ENCODE data around the gene KIF2A.
"Not testable (repeated sequence)": the region's sequence is repeated elsewhere in the genome, so short reads cannot be mapped to it uniquely, and the experiment has no call there.

KIF2A gene

GRCh38 chr5:62291829-62292228 is 14.2 kb upstream of the KIF2A start:
- DNase-seq (ENCODE audit: low spot score): not testable (repeated sequence)

- no peak for DNase-seq (ENCODE audit: low spot score)
Measured at GRCh38 chr5:62296998-62297397, 9.0 kb upstream of the KIF2A start.

DNA sequence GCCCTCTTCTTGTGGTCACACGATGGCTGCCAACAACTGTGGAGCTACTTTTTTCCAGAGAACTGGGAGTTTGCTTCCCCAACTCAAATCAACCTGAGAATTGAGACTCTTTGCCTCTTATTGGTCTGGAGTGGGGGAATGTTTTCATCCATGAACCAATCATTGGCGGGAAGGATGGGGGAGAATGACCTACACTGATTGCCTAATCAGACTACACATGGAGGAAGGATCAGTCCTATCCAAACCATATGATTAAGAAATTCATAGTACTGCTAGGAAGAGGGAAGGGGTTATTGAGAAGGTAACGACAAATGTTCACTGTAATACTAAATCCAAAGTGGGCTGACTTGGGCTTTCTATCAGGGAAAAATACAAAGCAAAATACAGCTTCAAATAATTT is 7.9 kb upstream of the KIF2A start:
- DNase-seq (ENCODE audit: low spot score): no peak

DNA sequence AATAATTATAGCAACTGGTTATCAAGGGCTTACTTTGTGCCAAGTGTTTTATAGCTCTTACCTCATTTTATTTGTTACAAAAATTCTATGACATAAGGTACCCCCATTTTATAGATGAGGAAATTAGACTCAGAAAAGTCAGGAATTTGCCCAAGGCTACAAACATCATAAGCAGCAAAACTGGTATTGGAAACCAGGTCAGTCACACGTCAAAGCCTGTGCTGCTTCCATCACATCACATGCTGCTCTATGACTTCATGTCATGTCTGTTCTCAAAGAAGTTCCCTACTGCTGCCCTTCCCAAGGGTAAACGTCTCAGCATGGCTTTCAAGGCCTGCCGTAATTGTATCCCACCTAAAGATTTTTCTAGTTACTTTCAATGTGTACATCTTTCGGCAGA is 6.9 kb upstream of the KIF2A start:
- DNase-seq (ENCODE audit: low spot score): no peak

DNA sequence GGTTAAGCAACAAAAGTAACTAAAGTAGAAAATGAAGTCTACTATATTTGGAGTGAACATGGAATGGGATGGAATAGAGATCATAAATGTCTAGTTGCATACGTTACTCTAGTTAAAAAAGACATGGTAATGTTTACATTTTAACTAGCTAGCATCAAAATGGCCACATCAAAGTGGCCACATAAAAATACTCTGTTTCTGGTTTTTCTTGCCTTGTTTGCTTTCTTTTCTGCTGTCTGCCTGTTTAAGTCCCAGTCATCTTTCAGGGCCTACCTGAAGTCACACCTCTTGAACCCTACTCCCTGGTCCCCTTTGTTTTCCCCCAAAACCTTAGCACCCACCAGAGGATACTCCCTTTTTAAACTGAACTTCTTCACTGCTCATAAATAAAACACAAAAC is 6.4 kb upstream of the KIF2A start:
- DNase-seq (ENCODE audit: low spot score): no peak

GRCh38 chr5:62305358-62305714 is 670 bp upstream of the KIF2A start:
- DNase-seq (ENCODE audit: low spot score): no peak

- peak; percentile 58 for DNase-seq (ENCODE audit: low spot score)
Measured at GRCh38 chr5:62306323-62306895, 403 bp downstream of the KIF2A start.

DNA sequence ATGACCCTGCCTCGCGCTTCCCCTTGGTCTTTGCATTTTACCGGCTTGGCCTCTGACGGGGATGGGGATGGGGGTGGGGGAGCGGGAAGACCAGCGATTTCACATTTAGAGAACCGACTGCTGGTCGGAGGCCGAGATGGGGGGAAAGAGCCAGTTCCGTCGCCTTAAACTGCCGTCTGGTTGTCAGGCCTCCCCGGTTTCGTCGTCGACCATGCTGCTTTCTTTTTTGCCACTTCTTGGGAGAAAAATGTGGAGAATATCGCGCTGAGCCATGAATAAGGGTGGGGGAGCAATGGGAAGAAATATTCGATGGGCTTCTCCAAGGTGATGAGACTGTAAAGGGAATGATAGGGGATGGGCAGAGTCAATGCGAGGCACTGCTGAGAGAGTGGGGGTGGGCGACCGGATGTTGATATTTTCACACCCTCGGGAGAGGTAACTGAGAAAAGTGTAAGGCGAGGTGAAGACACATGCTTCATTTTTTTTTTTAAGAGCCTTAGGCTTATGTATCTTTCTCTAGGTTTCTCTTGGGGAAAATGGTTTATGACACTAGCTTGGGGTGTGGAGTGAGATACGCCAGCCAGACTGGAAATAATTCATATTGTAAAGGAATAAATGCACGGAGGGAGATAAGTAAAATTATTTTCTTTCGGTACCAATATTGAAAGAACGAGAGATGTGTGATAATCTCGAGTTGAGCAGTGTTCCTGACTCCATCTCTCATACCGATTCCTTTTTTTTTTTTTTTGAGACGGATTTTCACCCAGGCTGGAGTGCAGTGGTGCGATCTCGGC is 1.1 kb downstream of the KIF2A start:
- DNase-seq (ENCODE audit: low spot score): peak; percentile 49

DNA sequence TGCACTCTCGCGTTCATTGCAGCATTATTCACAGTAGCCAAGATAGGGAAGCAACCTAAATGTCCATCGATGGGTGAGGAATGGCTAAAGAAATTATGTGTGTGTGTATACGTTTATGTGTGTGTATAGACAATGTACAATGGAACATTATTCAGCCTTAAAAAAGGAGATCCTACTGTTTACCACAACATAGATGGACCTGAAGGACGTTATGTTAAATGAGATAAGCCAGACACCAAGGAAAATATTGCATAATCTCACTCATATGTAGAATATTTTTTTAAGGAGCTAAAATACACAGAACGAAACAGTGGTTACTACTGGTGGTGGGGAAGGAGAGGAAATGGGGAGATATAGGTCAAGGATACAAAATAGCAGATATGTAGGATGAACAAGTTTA is 2.4 kb downstream of the KIF2A start:
- DNase-seq (ENCODE audit: low spot score): no peak

GRCh38 chr5:62309107-62309506 is 3.1 kb downstream of the KIF2A start:
- no peak for DNase-seq (ENCODE audit: low spot score)

DNA sequence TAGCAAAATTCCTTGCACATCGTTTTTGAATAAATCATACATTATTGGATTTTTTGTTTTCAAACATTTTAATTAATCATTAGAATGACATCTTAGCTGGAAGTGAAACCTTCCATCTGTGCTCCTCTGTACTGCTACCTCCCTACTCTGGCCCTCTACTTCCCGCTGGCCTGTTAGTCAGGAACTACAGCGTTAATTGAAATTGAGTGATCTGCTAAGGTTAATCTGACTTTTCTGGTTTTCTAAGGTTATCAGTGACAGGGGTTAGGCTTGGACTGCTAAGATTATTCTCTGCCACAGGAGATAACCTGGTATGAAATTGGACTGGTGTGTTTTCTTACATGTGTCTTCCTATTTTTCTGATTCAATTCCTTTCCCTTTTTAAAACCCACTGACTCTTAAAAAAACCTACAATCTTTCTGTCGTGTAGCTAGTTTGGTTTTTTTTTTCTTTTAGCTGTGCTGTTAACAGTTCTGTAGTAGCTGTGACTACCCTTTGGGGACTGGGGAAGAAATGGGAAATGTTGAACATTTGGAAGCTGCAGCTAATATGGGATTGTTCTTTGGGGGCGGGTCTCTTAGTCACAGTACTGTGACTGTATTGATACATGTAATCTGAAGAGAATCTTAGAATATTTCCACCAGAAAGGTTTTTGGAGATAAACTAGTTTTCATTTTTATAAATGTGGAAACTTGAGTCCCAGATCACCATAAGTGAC is 4.6 kb downstream of the KIF2A start:
- DNase-seq (ENCODE audit: low spot score): no peak

GRCh38 chr5:62312036-62312435 is 6.0 kb downstream of the KIF2A start:
- no peak for DNase-seq (ENCODE audit: low spot score)

DNA sequence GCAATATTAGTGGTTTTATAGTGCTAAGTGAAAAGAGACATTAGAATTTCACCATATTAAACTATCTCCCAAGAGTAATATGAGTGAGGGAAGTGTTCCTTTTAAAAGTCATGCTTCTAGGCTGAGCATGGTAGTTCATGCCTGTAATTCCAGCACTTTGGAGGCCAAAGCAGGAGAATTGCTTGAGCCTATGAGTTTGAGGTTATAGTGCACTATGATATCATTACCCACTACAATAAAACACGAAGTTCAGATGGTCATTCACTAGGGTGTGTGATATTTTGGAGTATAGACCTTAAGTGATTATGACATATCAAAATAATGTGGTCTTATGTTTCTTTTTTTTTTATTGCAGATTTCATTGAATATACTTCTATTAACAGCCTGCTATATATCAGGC is 6.7 kb downstream of the KIF2A start:
- no peak for DNase-seq (ENCODE audit: low spot score)

GRCh38 chr5:62314213-62314830 is 8.3 kb downstream of the KIF2A start:
- no peak for DNase-seq (ENCODE audit: low spot score)

GRCh38 chr5:62315376-62316175 is 9.6 kb downstream of the KIF2A start:
- DNase-seq (ENCODE audit: low spot score): no peak

GRCh38 chr5:62316176-62316502 is 10.1 kb downstream of the KIF2A start:
- no peak for DNase-seq (ENCODE audit: low spot score)

DNA sequence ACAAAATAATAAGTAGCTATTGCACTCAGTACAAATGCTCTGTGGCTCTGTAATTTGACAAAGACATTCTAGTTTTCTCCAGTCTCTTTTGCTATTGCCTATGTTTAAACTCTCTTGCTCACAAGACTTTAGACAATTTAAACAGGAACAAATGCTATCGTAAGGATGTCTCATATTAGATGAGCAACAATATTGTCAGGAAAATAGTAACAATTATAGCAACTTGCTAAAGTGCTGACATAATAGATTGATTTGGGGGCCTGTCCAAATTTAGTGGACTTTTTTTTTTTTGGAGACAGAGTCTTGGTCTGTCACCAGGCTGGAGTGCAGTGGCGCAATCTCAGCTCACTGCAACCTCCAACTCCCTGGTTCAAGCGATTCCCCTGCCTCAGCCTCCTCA is 11.8 kb downstream of the KIF2A start:
- no peak for DNase-seq (ENCODE audit: low spot score)

GRCh38 chr5:62322484-62322883 is 16.5 kb downstream of the KIF2A start:
- no peak for DNase-seq (ENCODE audit: low spot score)

GRCh38 chr5:62326302-62326701 is 20.3 kb downstream of the KIF2A start:
- DNase-seq (ENCODE audit: low spot score): no peak

- DNase-seq (ENCODE audit: low spot score): no peak
Measured at GRCh38 chr5:62326702-62327101, 20.7 kb downstream of the KIF2A start.

GRCh38 chr5:62327138-62328053 is 21.4 kb downstream of the KIF2A start:
- DNase-seq (ENCODE audit: low spot score): no peak

Measured in iPS-NIHi11 (cell line).